Testis (tissue), 2 donors: Measurements from ENCODE around the gene RANBP3L.

Experiments
- POLR2A ChIP-seq: fragments of 450-650 bp; IDR thresholded peaks from one replicate; pipeline ENCODE4 v1.6.1; 2017; ENCODE audit warnings: antibody characterized with exemption, mild to moderate bottlenecking, moderate library complexity
- TF ChIP-seq, protein P1 (sequence below), 3 experiments: fragments of 450-650 bp in 2 of 3; fragments of 200-600 bp in 1 of 3; sonication (generic) in 1 of 3; IDR thresholded peaks; one replicate each; pipeline ENCODE4 v1.5.1; 2016 to 2019; ENCODE audit warnings: antibody characterized with exemption in 3 of 3, mild to moderate bottlenecking in 2 of 3, moderate library complexity in 1 of 3

DNA sequence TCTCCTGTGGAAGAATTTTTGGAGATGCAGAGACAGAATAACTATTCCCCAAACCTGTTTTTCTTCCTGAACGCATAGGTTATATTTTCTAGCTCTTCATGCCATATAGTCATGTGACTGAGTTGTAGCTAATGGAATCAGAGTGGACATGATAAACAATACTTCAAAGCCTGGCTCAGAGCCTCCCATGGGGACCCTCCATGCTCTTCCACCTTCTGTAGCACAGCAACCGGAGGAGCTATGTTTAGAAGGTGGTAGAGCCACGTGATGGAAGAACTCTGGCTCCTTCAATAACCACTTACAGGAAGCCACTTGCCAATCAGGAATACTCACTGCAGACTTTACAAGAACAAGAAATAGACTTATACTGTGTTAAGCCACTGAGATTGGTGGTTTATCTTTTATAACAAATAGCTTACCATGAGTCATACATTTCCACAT, 99.2 kb downstream of the RANBP3L start:
- TF ChIP-seq, protein P1, sequence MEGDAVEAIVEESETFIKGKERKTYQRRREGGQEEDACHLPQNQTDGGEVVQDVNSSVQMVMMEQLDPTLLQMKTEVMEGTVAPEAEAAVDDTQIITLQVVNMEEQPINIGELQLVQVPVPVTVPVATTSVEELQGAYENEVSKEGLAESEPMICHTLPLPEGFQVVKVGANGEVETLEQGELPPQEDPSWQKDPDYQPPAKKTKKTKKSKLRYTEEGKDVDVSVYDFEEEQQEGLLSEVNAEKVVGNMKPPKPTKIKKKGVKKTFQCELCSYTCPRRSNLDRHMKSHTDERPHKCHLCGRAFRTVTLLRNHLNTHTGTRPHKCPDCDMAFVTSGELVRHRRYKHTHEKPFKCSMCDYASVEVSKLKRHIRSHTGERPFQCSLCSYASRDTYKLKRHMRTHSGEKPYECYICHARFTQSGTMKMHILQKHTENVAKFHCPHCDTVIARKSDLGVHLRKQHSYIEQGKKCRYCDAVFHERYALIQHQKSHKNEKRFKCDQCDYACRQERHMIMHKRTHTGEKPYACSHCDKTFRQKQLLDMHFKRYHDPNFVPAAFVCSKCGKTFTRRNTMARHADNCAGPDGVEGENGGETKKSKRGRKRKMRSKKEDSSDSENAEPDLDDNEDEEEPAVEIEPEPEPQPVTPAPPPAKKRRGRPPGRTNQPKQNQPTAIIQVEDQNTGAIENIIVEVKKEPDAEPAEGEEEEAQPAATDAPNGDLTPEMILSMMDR (IDR thresholded peaks at IDR 0.05), result no peak
- no peak for TF ChIP-seq POLR2A
